Immature natural killer cell (primary cell): Measurements from ENCODE around the gene PTPRE. TPM values are rescaled to one million over a fixed set of nuclear protein-coding genes. Genes with fewer than 3 reads are reported as not detected.
"Not testable (repeated sequence)": the region's sequence is repeated elsewhere in the genome, so short reads cannot be mapped to it uniquely, and the experiment has no call there.

ENCODE experiments used
- DNase-seq, 3 donors: peaks; one replicate each; pipeline ENCODE4 v3.0.0; 2022; ENCODE audit warnings: mixed read lengths in 1 of 3
- H3K27ac Mint-ChIP-seq, 6 donors: one replicate each; pipeline ENCODE4 v1.8.0; 2020; ENCODE audit warnings: mixed read lengths in 6 of 6, mild to moderate bottlenecking in 5 of 6, inconsistent platforms in 4 of 6, moderate library complexity in 3 of 6
- H3K27me3 Mint-ChIP-seq, 3 donors: one replicate each; pipeline ENCODE4 v1.8.0; 2020 to 2021; ENCODE audit warnings: low read depth in 3 of 3, mild to moderate bottlenecking in 3 of 3, mixed read lengths in 3 of 3, moderate library complexity in 3 of 3, inconsistent platforms in 1 of 3
- H3K36me3 Mint-ChIP-seq, 3 donors: one replicate each; pipeline ENCODE4 v1.8.0; 2020; ENCODE audit warnings: mixed read lengths in 3 of 3, inconsistent platforms in 2 of 3, mild to moderate bottlenecking in 2 of 3
- H3K4me1 Mint-ChIP-seq, 2 donors: one replicate each; pipeline ENCODE4 v1.8.0; 2020; ENCODE audit warnings: inconsistent platforms in 2 of 2, mild to moderate bottlenecking in 2 of 2, mixed read lengths in 2 of 2, moderate library complexity in 1 of 2
- H3K4me3 Mint-ChIP-seq, 5 donors: one replicate each; pipeline ENCODE4 v1.8.0; 2020; ENCODE audit warnings: mild to moderate bottlenecking in 5 of 5, mixed read lengths in 5 of 5, inconsistent platforms in 3 of 5, moderate library complexity in 3 of 5
- H3K9me3 Mint-ChIP-seq, 6 donors: one replicate each; pipeline ENCODE4 v1.8.0; 2020; ENCODE audit warnings: mild to moderate bottlenecking in 6 of 6, mixed read lengths in 6 of 6, inconsistent platforms in 4 of 6, moderate library complexity in 3 of 6
- polyA plus RNA-seq, 3 donors: library from polyadenylated mRNA; unstranded; fragments of 300-500 nt; fragmentation: Illumina TruSeq; gene quantifications; one replicate each; pipeline ENCODE4 v1.2.3, GENCODE V29; 2021

The PTPRE gene
- polyA plus RNA-seq, 3 donors from 2014 or later, result 35.7 to 73.1 (median 40.3) TPM

GRCh38 chr10:127982601-127983000 lies 75.7 kb downstream of the PTPRE start:
- Mint-ChIP-seq H3K36me3 (peaks cover 0 to 2% (median 0%) of the 10 kb centered on the region in 3 donors), H3K27me3 (peaks cover 2 to 12% (median 3%) of the 10 kb centered on the region in 3 donors), H3K27ac (no peak overlapping the region), H3K9me3 (peaks cover 0 to 12% (median under 1%) of the 10 kb centered on the region in 6 donors), H3K4me1 (peaks cover 15 to 16% of the 10 kb centered on the region in 2 donors), H3K4me3 (no peak overlapping the region)
- no peak for DNase-seq

- Mint-ChIP-seq H3K9me3 (peaks cover 0 to 12% (median under 1%) of the 10 kb centered on the region in 6 donors), H3K27me3 (peaks cover 2 to 14% (median 3%) of the 10 kb centered on the region in 3 donors), H3K36me3 (peaks cover 0 to 2% (median 0%) of the 10 kb centered on the region in 3 donors), H3K4me3 (peak overlapping the region in 1 of 5 donors; percentile 28), H3K4me1 (peaks cover 11 to 12% of the 10 kb centered on the region in 2 donors), H3K27ac (no peak overlapping the region)
- no peak for DNase-seq
Measured at GRCh38 chr10:127983344-127984100, 76.6 kb downstream of the PTPRE start.

GRCh38 chr10:127984945-127985344 lies 78.0 kb downstream of the PTPRE start:
- DNase-seq, result no peak
- H3K9me3 Mint-ChIP-seq, result peaks cover 0 to 10% (median under 1%) of the 10 kb centered on the region in 6 donors
- peaks cover 0 to 2% (median 0%) of the 10 kb centered on the region in 3 donors for H3K36me3 Mint-ChIP-seq
- peaks cover 2 to 14% (median 3%) of the 10 kb centered on the region in 3 donors for H3K27me3 Mint-ChIP-seq
- H3K4me3 Mint-ChIP-seq, result no peak overlapping the region
- H3K4me1 Mint-ChIP-seq, result peaks cover 13 to 16% of the 10 kb centered on the region in 2 donors
- H3K27ac Mint-ChIP-seq, result no peak overlapping the region

- Mint-ChIP-seq H3K4me3 (no peak overlapping the region), H3K27ac (no peak overlapping the region), H3K4me1 (peaks cover 32 to 34% of the 10 kb centered on the region in 2 donors), H3K9me3 (no peaks in the 10 kb centered on the region), H3K36me3 (no peaks in the 10 kb centered on the region), H3K27me3 (peaks cover 3 to 14% (median 5%) of the 10 kb centered on the region in 3 donors)
- DNase-seq, result no peak
Measured at GRCh38 chr10:127986531-127987466, 79.9 kb downstream of the PTPRE start.

GRCh38 chr10:127987467-127988380 lies 80.8 kb downstream of the PTPRE start:
- Mint-ChIP-seq H3K4me3 (no peak overlapping the region), H3K36me3 (no peaks in the 10 kb centered on the region), H3K4me1 (peaks cover 33 to 34% of the 10 kb centered on the region in 2 donors), H3K27ac (no peak overlapping the region), H3K9me3 (no peaks in the 10 kb centered on the region), H3K27me3 (peaks cover 3 to 14% (median 5%) of the 10 kb centered on the region in 3 donors)
- DNase-seq, result no peak

- H3K9me3 Mint-ChIP-seq, result no peaks in the 10 kb centered on the region
- DNase-seq, result no peak
- peaks cover 24 to 26% of the 10 kb centered on the region in 2 donors for H3K4me1 Mint-ChIP-seq
- H3K27me3 Mint-ChIP-seq, result peaks cover 3 to 14% (median 5%) of the 10 kb centered on the region in 3 donors
- peak overlapping the region in 3 of 5 donors; percentile 71 to 73 (median 71) for H3K4me3 Mint-ChIP-seq
- no peaks in the 10 kb centered on the region for H3K36me3 Mint-ChIP-seq
- H3K27ac Mint-ChIP-seq, result peak overlapping the region in 3 of 6 donors; percentile 30 to 69 (median 44)
Measured at GRCh38 chr10:127989481-127990012, 82.6 kb downstream of the PTPRE start.

GRCh38 chr10:127990132-127990788 lies 83.4 kb downstream of the PTPRE start:
- DNase-seq, result peak in 2 of 3 donors; percentile 17 to 42
- H3K4me1 Mint-ChIP-seq, result peaks cover 22 to 23% of the 10 kb centered on the region in 2 donors
- H3K36me3 Mint-ChIP-seq, H3K9me3 Mint-ChIP-seq: not testable (repeated sequence)
- peaks cover 3 to 14% (median 3%) of the 10 kb centered on the region in 3 donors for H3K27me3 Mint-ChIP-seq
- H3K27ac Mint-ChIP-seq, result peak overlapping the region in 5 of 6 donors; percentile 69 to 85 (median 73)
- H3K4me3 Mint-ChIP-seq, result peak overlapping the region in 4 of 5 donors; percentile 55 to 73 (median 71)

- H3K27me3 Mint-ChIP-seq, result peaks cover 3 to 14% (median 3%) of the 10 kb centered on the region in 3 donors
- peak; percentile 12 to 55 (median 15) for DNase-seq
- peak overlapping the region; percentile 1 to 73 (median 71) for H3K4me3 Mint-ChIP-seq
- no peaks in the 10 kb centered on the region for H3K36me3 Mint-ChIP-seq
- no peaks in the 10 kb centered on the region for H3K9me3 Mint-ChIP-seq
- H3K27ac Mint-ChIP-seq, result peak overlapping the region; percentile 21 to 85 (median 71)
- peaks cover 22 to 23% of the 10 kb centered on the region in 2 donors for H3K4me1 Mint-ChIP-seq
Measured at GRCh38 chr10:127990846-127991542, 84.1 kb downstream of the PTPRE start.

GRCh38 chr10:127991543-127992255 lies 84.8 kb downstream of the PTPRE start:
- H3K27me3 Mint-ChIP-seq, result peaks cover 3 to 11% (median 6%) of the 10 kb centered on the region in 3 donors
- peak overlapping the region in 5 of 6 donors; percentile 28 to 85 (median 73) for H3K27ac Mint-ChIP-seq
- no peaks in the 10 kb centered on the region for H3K36me3 Mint-ChIP-seq
- H3K4me1 Mint-ChIP-seq, result peaks cover 22 to 23% of the 10 kb centered on the region in 2 donors
- H3K9me3 Mint-ChIP-seq, result no peaks in the 10 kb centered on the region
- peak overlapping the region in 3 of 5 donors; percentile 71 to 73 (median 71) for H3K4me3 Mint-ChIP-seq
- DNase-seq, result no peak

GRCh38 chr10:127992376-127992775 lies 85.5 kb downstream of the PTPRE start:
- peaks cover 0 to 7% (median 6%) of the 10 kb centered on the region in 3 donors for H3K27me3 Mint-ChIP-seq
- no peak overlapping the region for H3K4me3 Mint-ChIP-seq
- no peak overlapping the region for H3K27ac Mint-ChIP-seq
- H3K9me3 Mint-ChIP-seq, result no peaks in the 10 kb centered on the region
- peaks cover 22 to 23% of the 10 kb centered on the region in 2 donors for H3K4me1 Mint-ChIP-seq
- H3K36me3 Mint-ChIP-seq, result no peaks in the 10 kb centered on the region
- DNase-seq, result no peak

- H3K27me3 Mint-ChIP-seq, result peaks cover 0 to 7% (median 3%) of the 10 kb centered on the region in 3 donors
- DNase-seq, result no peak
- no peak overlapping the region for H3K27ac Mint-ChIP-seq
- no peaks in the 10 kb centered on the region for H3K9me3 Mint-ChIP-seq
- peaks cover 22 to 23% of the 10 kb centered on the region in 2 donors for H3K4me1 Mint-ChIP-seq
- H3K36me3 Mint-ChIP-seq, result no peaks in the 10 kb centered on the region
- H3K4me3 Mint-ChIP-seq, result no peak overlapping the region
Measured at GRCh38 chr10:127993056-127993690, 86.3 kb downstream of the PTPRE start.
